ENCODE results near the gene MRPS31.
A peak's percentile ranks its signal among the peaks of the same experiment; 100 is the strongest.
"Not testable (repeated sequence)": the region's sequence is repeated elsewhere in the genome, so short reads cannot be mapped to it uniquely, and the experiment has no call there.

The MRPS31 gene

GRCh38 chr13:40789275-40790153, 18.5 kb upstream of the MRPS31 start, which contains the start of gene SLC25A15:
Gene SLC25A15 (plus strand): TSS chr13:40789611. CDS start chr13:40793227, 3,616 bp downstream.
- DNase-seq = peak; percentile 69 to 74

GRCh38 chr13:40788540-40789274, 17.7 kb upstream of the MRPS31 start:
- not testable (repeated sequence) for DNase-seq

GRCh38 chr13:40787062-40787461, 16.1 kb upstream of the MRPS31 start:
- DNase-seq = no peak

GRCh38 chr13:40786568-40786996, 15.6 kb upstream of the MRPS31 start:
- DNase-seq = no peak

GRCh38 chr13:40784540-40784939, 13.6 kb upstream of the MRPS31 start:
- no peak for DNase-seq

- DNase-seq = not testable (repeated sequence)
Observed at GRCh38 chr13:40782971-40783370, 12.0 kb upstream of the MRPS31 start.

GRCh38 chr13:40781717-40782116, 10.7 kb upstream of the MRPS31 start:
- no peak for DNase-seq

GRCh38 chr13:40780822-40781401, 9.9 kb upstream of the MRPS31 start:
- no peak for DNase-seq

GRCh38 chr13:40779796-40780285, 8.9 kb upstream of the MRPS31 start:
- no peak for DNase-seq

GRCh38 chr13:40779049-40779448, 8.1 kb upstream of the MRPS31 start:
- no peak for DNase-seq

GRCh38 chr13:40777809-40778175, 6.8 kb upstream of the MRPS31 start:
- DNase-seq = no peak

- peak in 1 of 2 experiments; percentile 23 for DNase-seq
Observed at GRCh38 chr13:40777166-40777808, 6.3 kb upstream of the MRPS31 start.

- peak; percentile 50 to 72 for DNase-seq
Observed at GRCh38 chr13:40776681-40777165, 5.7 kb upstream of the MRPS31 start.

- DNase-seq = peak in 1 of 2 experiments; percentile 21
Observed at GRCh38 chr13:40776232-40776631, 5.2 kb upstream of the MRPS31 start.

- DNase-seq = no peak
Observed at GRCh38 chr13:40774672-40775071, 3.7 kb upstream of the MRPS31 start.

GRCh38 chr13:40772765-40773473, 1.9 kb upstream of the MRPS31 start:
- DNase-seq = no peak

- no peak for DNase-seq
Observed at GRCh38 chr13:40770609-40770933, 419 bp downstream of the MRPS31 start.

- DNase-seq = no peak
Observed at GRCh38 chr13:40769970-40770369, 1.0 kb downstream of the MRPS31 start.

GRCh38 chr13:40765602-40766001, 5.4 kb downstream of the MRPS31 start:
- DNase-seq = no peak

GRCh38 chr13:40764587-40765403, 6.2 kb downstream of the MRPS31 start:
- no peak for DNase-seq

GRCh38 chr13:40762849-40763248, 8.1 kb downstream of the MRPS31 start:
- no peak for DNase-seq
